Karpas-422 (cell line): Measurements from ENCODE around the gene ADAMTS10. TPM values are rescaled to one million over a fixed set of nuclear protein-coding genes. Genes with fewer than 3 reads are reported as not detected.

ENCODE experiments used
- DNase-seq: peaks from one replicate; pipeline ENCODE4 v3.0.0-alpha.2; 2015
- H2AFZ ChIP-seq: fragments of 200-600 bp; sonication (generic); 2 replicates; pipeline ENCODE4 v1.6.1; 2014; ENCODE audit warnings: antibody characterized with exemption, low read length, mixed read lengths
- H3K27ac ChIP-seq: fragments of 200-600 bp; sonication (generic); 2 replicates; pipeline ENCODE4 v1.5.1; 2014; ENCODE audit warnings: mild to moderate bottlenecking, low read length, moderate library complexity
- H3K27me3 ChIP-seq: fragments of 200-600 bp; sonication (generic); 2 replicates; pipeline ENCODE4 v1.6.1; 2014; ENCODE audit warnings: low read length, mixed read lengths
- H3K36me3 ChIP-seq: fragments of 200-600 bp; sonication (generic); 2 replicates; pipeline ENCODE4 v1.6.1; 2014; ENCODE audit warnings: low read length, mixed read lengths; ENCODE audit not compliant: insufficient read depth
- H3K4me1 ChIP-seq: fragments of 200-600 bp; sonication (generic); 2 replicates; pipeline ENCODE4 v1.6.1; 2014; ENCODE audit warnings: mild to moderate bottlenecking, low read length, mixed read lengths
- H3K4me2 ChIP-seq: fragments of 200-600 bp; sonication (generic); 2 replicates; pipeline ENCODE4 v1.6.1; 2014; ENCODE audit warnings: low read length, low read depth, mild to moderate bottlenecking; ENCODE audit not compliant: poor library complexity, severe bottlenecking
- H3K4me3 ChIP-seq: fragments of 200-600 bp; sonication (generic); 2 replicates; pipeline ENCODE4 v1.5.1; 2014; ENCODE audit warnings: mild to moderate bottlenecking, antibody characterized with exemption, low read length, mixed read lengths
- H3K79me2 ChIP-seq: fragments of 200-600 bp; sonication (generic); 2 replicates; pipeline ENCODE4 v1.6.1; 2014; ENCODE audit warnings: mild to moderate bottlenecking, low read length, mixed read lengths
- H3K9ac ChIP-seq: fragments of 200-600 bp; sonication (generic); 2 replicates; pipeline ENCODE4 v1.6.0; 2014; ENCODE audit warnings: low read length
- H3K9me2 ChIP-seq: fragments of 200-600 bp; sonication (generic), shearing (Covaris generic); replicated peaks from 2 replicates; pipeline ENCODE4 v1.6.0; 2014; ENCODE audit warnings: mild to moderate bottlenecking, low read length, moderate library complexity; ENCODE audit not compliant: insufficient read depth
- H3K9me3 ChIP-seq: fragments of 300-700, 200-600 bp; sonication (generic); 2 replicates; pipeline ENCODE4 v1.6.1; 2014; ENCODE audit warnings: low read length, mixed read lengths
- H4K20me1 ChIP-seq: fragments of 200-600 bp; sonication (generic); 2 replicates; pipeline ENCODE4 v1.6.1; 2014; ENCODE audit warnings: mild to moderate bottlenecking, antibody characterized with exemption, low read length, low read depth; ENCODE audit not compliant: insufficient read depth
- total RNA-seq: library from RNA; depleted of rRNA; stranded (reverse); fragments of >200 nt; shearing (Covaris generic); gene quantifications from 2 replicates; pipeline ENCODE4 v1.2.3, GENCODE V29; 2014; ENCODE audit warnings: low replicate concordance; rRNA removed

The ADAMTS10 gene
- not detected in 2 replicates for total RNA-seq

GRCh38 chr19:8610041-8610935 is at the start of gene ADAMTS10:
Gene ADAMTS10 (minus strand): TSS chr19:8610715. CDS start chr19:8605710, 5,005 bp downstream.
- Histone ChIP-seq H2AFZ (no peak within 1 kb of the TSS), H3K79me2 (no peaks in the 10 kb centered on the region), H3K9me2 (no peaks in the 10 kb centered on the region), H3K4me1 (no peaks in the 10 kb centered on the region), H4K20me1 (no peaks in the 10 kb centered on the region), H3K4me3 (no peak within 1 kb of the TSS), H3K9ac (no peak within 1 kb of the TSS), H3K9me3 (no peaks in the 10 kb centered on the region), H3K36me3 (no peaks in the 10 kb centered on the region), H3K4me2 (no peak within 1 kb of the TSS), H3K27ac (no peak within 1 kb of the TSS), H3K27me3 (no peaks in the 10 kb centered on the region)
- no peak for DNase-seq

GRCh38 chr19:8659905-8660304 is 49.4 kb upstream of the ADAMTS10 start:
- H3K9me3 ChIP-seq, result no peaks in the 10 kb centered on the region
- H3K4me3 ChIP-seq, result no peak overlapping the region
- H3K36me3 ChIP-seq, result no peaks in the 10 kb centered on the region
- H3K9me2 ChIP-seq, result no peaks in the 10 kb centered on the region
- no peaks in the 10 kb centered on the region for H3K4me1 ChIP-seq
- no peak overlapping the region for H3K9ac ChIP-seq
- no peaks in the 10 kb centered on the region for H3K79me2 ChIP-seq
- H3K27me3 ChIP-seq, result no peaks in the 10 kb centered on the region
- no peak overlapping the region for H3K27ac ChIP-seq
- H2AFZ ChIP-seq, result no peak overlapping the region
- no peaks in the 10 kb centered on the region for H4K20me1 ChIP-seq
- no peak overlapping the region for H3K4me2 ChIP-seq
- no peak for DNase-seq

- Histone ChIP-seq H4K20me1 (no peaks in the 10 kb centered on the region), H3K9ac (no peak overlapping the region), H3K79me2 (no peaks in the 10 kb centered on the region), H3K9me3 (no peaks in the 10 kb centered on the region), H3K27ac (no peak overlapping the region), H3K27me3 (no peaks in the 10 kb centered on the region), H3K4me2 (no peak overlapping the region), H3K4me3 (no peak overlapping the region), H3K4me1 (no peaks in the 10 kb centered on the region), H3K36me3 (no peaks in the 10 kb centered on the region), H2AFZ (no peak overlapping the region), H3K9me2 (no peaks in the 10 kb centered on the region)
- DNase-seq, result no peak
Measured at GRCh38 chr19:8657869-8658268, 47.4 kb upstream of the ADAMTS10 start.

- Histone ChIP-seq H3K9ac (no peak overlapping the region), H3K4me1 (no peaks in the 10 kb centered on the region), H3K4me3 (no peak overlapping the region), H4K20me1 (no peaks in the 10 kb centered on the region), H3K4me2 (no peak overlapping the region), H2AFZ (no peak overlapping the region), H3K36me3 (no peaks in the 10 kb centered on the region), H3K27me3 (no peaks in the 10 kb centered on the region), H3K9me2 (no peaks in the 10 kb centered on the region), H3K79me2 (no peaks in the 10 kb centered on the region), H3K27ac (no peak overlapping the region), H3K9me3 (no peaks in the 10 kb centered on the region)
- DNase-seq, result no peak
Measured at GRCh38 chr19:8655340-8655709, 44.8 kb upstream of the ADAMTS10 start.

- Histone ChIP-seq H3K79me2 (no peaks in the 10 kb centered on the region), H3K4me1 (no peaks in the 10 kb centered on the region), H3K4me3 (no peak overlapping the region), H3K9me2 (no peaks in the 10 kb centered on the region), H3K27ac (no peak overlapping the region), H3K27me3 (no peaks in the 10 kb centered on the region), H3K9me3 (no peaks in the 10 kb centered on the region), H3K36me3 (no peaks in the 10 kb centered on the region), H2AFZ (no peak overlapping the region), H3K9ac (no peak overlapping the region), H3K4me2 (no peak overlapping the region), H4K20me1 (no peaks in the 10 kb centered on the region)
- peak; percentile 79 for DNase-seq
Measured at GRCh38 chr19:8654591-8655339, 44.2 kb upstream of the ADAMTS10 start.

- H3K4me3 ChIP-seq, result no peak overlapping the region
- no peaks in the 10 kb centered on the region for H3K9me3 ChIP-seq
- no peaks in the 10 kb centered on the region for H3K9me2 ChIP-seq
- H3K27ac ChIP-seq, result no peak overlapping the region
- H3K4me2 ChIP-seq, result no peak overlapping the region
- no peaks in the 10 kb centered on the region for H3K36me3 ChIP-seq
- H3K79me2 ChIP-seq, result no peaks in the 10 kb centered on the region
- no peaks in the 10 kb centered on the region for H3K4me1 ChIP-seq
- no peak overlapping the region for H2AFZ ChIP-seq
- H3K9ac ChIP-seq, result no peak overlapping the region
- no peaks in the 10 kb centered on the region for H4K20me1 ChIP-seq
- DNase-seq, result no peak
- H3K27me3 ChIP-seq, result no peaks in the 10 kb centered on the region
Measured at GRCh38 chr19:8648240-8648639, 37.7 kb upstream of the ADAMTS10 start.

- no peak for DNase-seq
- no peak overlapping the region for H3K4me3 ChIP-seq
Measured at GRCh38 chr19:8643860-8644653, 33.5 kb upstream of the ADAMTS10 start.

GRCh38 chr19:8642561-8642960 is 32.0 kb upstream of the ADAMTS10 start:
- Histone ChIP-seq H3K79me2 (no peaks in the 10 kb centered on the region), H3K4me1 (no peaks in the 10 kb centered on the region), H3K4me3 (no peak overlapping the region), H2AFZ (no peak overlapping the region), H3K27me3 (no peaks in the 10 kb centered on the region), H3K9me3 (no peaks in the 10 kb centered on the region; the same call in 1 of the 2 replicates), H3K9me2 (no peaks in the 10 kb centered on the region), H3K9ac (no peak overlapping the region), H3K4me2 (no peak overlapping the region), H4K20me1 (no peaks in the 10 kb centered on the region), H3K27ac (no peak overlapping the region), H3K36me3 (no peaks in the 10 kb centered on the region)
- no peak for DNase-seq

More at GRCh38 chr19:8643860-8644653, 33.5 kb upstream of the ADAMTS10 start:
- Histone ChIP-seq H3K36me3 (no peaks in the 10 kb centered on the region), H3K4me2 (no peak overlapping the region), H3K4me1 (no peaks in the 10 kb centered on the region), H3K9me2 (no peaks in the 10 kb centered on the region), H3K9ac (no peak overlapping the region), H3K79me2 (no peaks in the 10 kb centered on the region), H3K9me3 (no peaks in the 10 kb centered on the region; the same call in 1 of the 2 replicates), H3K27ac (no peak overlapping the region), H2AFZ (no peak overlapping the region), H3K27me3 (no peaks in the 10 kb centered on the region), H4K20me1 (no peaks in the 10 kb centered on the region)
